ENCODE measurements around the gene TJP2.

Gene TJP2

GRCh38 chr9:69207503-69207902 is 33.4 kb downstream of the TJP2 start:
- H3K27ac ChIP-seq, result no peak overlapping the region
- ChIA-PET POLR2A (ENCODE audit: low non-redundant PET) (no interaction called here), CTCF (interaction anchor here (0.5 kb wide), 1 partner anchor 1549 kb away, joined by 3 read pairs; no protein-coding TSS in a partner anchor)
- DNase-seq (ENCODE audit: low spot score), result no peak
- no peak for TF ChIP-seq CTCF (conservative IDR thresholded peaks at IDR 0.05; ENCODE audit: low read depth)

GRCh38 chr9:69211424-69212036 is 37.5 kb downstream of the TJP2 start:
- CTCF ChIA-PET, result interaction anchor here (0.6 kb wide), 1 partner anchor 16 kb away, joined by 3 read pairs; no protein-coding TSS in a partner anchor
- POLR2A ChIA-PET (ENCODE audit: low non-redundant PET), result no interaction called here
- DNase-seq (ENCODE audit: low spot score), result no peak
- H3K27ac ChIP-seq, result no peak overlapping the region
- TF ChIP-seq CTCF (conservative IDR thresholded peaks at IDR 0.05; ENCODE audit: low read depth), result no peak

- DNase-seq (ENCODE audit: low spot score), result no peak
- no peak overlapping the region for H3K27ac ChIP-seq
- no peak for TF ChIP-seq CTCF (conservative IDR thresholded peaks at IDR 0.05; ENCODE audit: low read depth)
- POLR2A ChIA-PET (ENCODE audit: low non-redundant PET), result no interaction called here
- CTCF ChIA-PET, result interaction anchor here (1.9 kb wide), 1 partner anchor 9 kb away, joined by 6 read pairs; no protein-coding TSS in a partner anchor
Observed at GRCh38 chr9:69213647-69214046, 39.6 kb downstream of the TJP2 start.

- no peak for DNase-seq (ENCODE audit: low spot score)
- ChIA-PET CTCF (interaction anchor here (0.6 to 1.9 kb wide), 2 partner anchors 8 to 32 kb away, joined by 3 to 6 read pairs; no protein-coding TSS in a partner anchor), POLR2A (ENCODE audit: low non-redundant PET) (no interaction called here)
- no peak overlapping the region for H3K27ac ChIP-seq
- TF ChIP-seq CTCF (conservative IDR thresholded peaks at IDR 0.05; ENCODE audit: low read depth), result no peak
Observed at GRCh38 chr9:69214939-69215338, 40.9 kb downstream of the TJP2 start.

GRCh38 chr9:69215774-69216485 is 41.9 kb downstream of the TJP2 start:
- H3K27ac ChIP-seq, result no peak overlapping the region
- DNase-seq (ENCODE audit: low spot score), result no peak
- CTCF ChIA-PET, result no interaction called here
- POLR2A ChIA-PET (ENCODE audit: low non-redundant PET), result no interaction called here
- no peak for TF ChIP-seq CTCF (conservative IDR thresholded peaks at IDR 0.05; ENCODE audit: low read depth)

GRCh38 chr9:69218166-69218565 is 44.1 kb downstream of the TJP2 start:
- DNase-seq (ENCODE audit: low spot score), result no peak
- no peak for TF ChIP-seq CTCF (conservative IDR thresholded peaks at IDR 0.05; ENCODE audit: low read depth)
- POLR2A ChIA-PET (ENCODE audit: low non-redundant PET), result no interaction called here
- CTCF ChIA-PET, result no interaction called here
- no peak overlapping the region for H3K27ac ChIP-seq
